GM10847 (cell line): Measurements from ENCODE around the gene ELN.

Experiments used
- POLR2A ChIP-seq: IDR thresholded peaks from 2 replicates; pipeline ENCODE4 v1.6.1; 2011; ENCODE audit not compliant: insufficient read length; ENCODE audit errors: extremely low read depth

ELN gene

DNA sequence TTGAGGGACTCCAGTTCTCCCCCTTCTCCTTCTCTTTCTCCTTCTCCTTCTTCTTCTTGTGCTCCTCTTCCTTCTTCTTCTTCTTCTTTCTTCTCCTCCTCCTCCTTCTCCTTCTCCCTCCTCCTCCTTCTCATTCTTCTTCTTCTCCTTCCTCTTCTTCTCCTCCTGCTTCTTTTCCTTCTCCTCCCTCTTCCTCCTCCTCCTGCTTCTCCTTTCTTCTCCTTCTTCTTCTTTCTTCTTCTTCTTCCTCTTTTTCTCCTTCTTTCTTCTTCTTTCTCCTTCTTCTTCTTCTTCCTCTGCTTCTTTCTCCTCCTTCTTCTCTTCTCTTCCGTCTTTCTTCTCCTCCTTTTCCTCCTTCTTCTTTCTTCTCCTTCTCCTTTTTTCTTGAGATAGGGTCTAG lies 30.0 kb downstream of the ELN start:
- no peak for TF ChIP-seq POLR2A

GRCh38 chr7:74058486-74058885 lies 30.5 kb downstream of the ELN start:
- TF ChIP-seq POLR2A = no peak

- TF ChIP-seq POLR2A = no peak
These were observed 31.1 kb downstream of the ELN start for GRCh38 chr7:74059037-74059436.

DNA sequence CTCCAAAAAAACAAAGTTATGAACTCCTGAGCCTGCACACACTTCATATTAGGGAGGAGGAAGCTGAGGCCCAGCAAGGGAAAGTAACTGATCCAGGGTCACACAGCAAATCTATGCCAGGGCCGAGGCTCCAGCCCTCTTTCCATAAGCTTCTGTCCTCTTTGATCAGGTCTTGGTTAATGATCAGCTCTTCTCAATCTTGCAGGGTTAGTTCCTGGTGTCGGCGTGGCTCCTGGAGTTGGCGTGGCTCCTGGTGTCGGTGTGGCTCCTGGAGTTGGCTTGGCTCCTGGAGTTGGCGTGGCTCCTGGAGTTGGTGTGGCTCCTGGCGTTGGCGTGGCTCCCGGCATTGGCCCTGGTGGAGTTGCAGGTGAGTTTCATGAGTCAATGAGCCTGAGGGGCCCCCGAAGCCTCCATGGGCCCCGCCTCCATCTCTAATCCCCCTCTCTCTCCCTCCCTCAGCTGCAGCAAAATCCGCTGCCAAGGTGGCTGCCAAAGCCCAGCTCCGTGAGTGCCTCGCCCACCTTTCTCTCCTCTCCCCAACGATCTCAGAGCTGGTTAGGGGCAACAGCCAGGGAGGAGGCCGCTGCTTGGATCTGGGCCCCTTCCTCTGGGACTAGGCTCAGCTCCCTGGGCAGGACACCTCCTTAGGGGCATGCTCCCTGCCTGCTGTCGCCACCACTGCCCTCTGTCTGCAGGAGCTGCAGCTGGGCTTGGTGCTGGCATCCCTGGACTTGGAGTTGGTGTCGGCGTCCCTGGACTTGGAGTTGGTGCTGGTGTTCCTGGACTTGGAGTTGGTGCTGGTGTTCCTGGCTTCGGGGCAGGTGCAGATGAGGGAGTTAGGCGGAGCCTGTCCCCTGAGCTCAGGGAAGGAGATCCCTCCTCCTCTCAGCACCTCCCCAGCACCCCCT lies 32.0 kb downstream of the ELN start:
- TF ChIP-seq POLR2A = no peak

- no peak for TF ChIP-seq POLR2A
These were observed 34.0 kb downstream of the ELN start for GRCh38 chr7:74061840-74062539.

- no peak for TF ChIP-seq POLR2A
These were observed 35.3 kb downstream of the ELN start for GRCh38 chr7:74063223-74063641.

DNA sequence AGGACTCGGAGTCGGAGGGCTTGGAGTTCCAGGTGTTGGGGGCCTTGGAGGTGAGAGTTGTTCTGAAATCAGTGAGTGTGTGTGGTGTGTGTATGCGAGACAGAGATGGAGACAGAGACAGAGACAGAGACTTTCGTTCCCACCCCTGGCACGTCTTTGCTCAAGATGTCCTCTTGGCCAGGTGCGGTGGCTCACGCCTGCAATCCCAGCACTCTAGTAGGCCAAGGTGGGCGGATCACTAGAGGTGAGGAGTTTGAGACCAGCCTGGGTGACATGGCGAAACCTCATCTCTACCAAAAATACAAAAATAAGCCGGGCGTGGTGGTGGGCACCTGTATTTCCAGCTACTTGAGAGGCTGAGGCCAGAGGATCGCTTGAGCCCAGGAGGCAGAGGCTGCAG lies 35.7 kb downstream of the ELN start:
- no peak for TF ChIP-seq POLR2A

- TF ChIP-seq POLR2A = no peak
These were observed 36.7 kb downstream of the ELN start for GRCh38 chr7:74064696-74065095.

DNA sequence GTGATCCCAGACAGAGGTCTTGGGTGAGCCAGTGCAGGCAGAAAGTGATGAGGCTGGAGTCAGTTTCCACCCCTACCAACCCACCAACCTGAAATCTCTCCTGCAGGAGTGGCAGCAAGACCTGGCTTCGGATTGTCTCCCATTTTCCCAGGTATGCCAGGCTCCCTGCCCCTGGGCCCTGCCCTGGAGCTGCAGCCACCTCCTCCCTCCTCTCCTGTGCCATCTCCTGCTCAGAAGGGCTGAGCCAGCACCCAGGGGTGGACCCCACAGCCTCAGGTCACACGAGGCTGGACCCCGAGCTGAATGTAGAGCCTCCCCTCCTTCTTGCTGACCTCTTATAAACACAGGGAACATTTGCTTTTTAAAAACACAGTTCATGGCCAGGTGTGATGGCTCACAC lies 38.7 kb downstream of the ELN start:
- no peak for TF ChIP-seq POLR2A

DNA sequence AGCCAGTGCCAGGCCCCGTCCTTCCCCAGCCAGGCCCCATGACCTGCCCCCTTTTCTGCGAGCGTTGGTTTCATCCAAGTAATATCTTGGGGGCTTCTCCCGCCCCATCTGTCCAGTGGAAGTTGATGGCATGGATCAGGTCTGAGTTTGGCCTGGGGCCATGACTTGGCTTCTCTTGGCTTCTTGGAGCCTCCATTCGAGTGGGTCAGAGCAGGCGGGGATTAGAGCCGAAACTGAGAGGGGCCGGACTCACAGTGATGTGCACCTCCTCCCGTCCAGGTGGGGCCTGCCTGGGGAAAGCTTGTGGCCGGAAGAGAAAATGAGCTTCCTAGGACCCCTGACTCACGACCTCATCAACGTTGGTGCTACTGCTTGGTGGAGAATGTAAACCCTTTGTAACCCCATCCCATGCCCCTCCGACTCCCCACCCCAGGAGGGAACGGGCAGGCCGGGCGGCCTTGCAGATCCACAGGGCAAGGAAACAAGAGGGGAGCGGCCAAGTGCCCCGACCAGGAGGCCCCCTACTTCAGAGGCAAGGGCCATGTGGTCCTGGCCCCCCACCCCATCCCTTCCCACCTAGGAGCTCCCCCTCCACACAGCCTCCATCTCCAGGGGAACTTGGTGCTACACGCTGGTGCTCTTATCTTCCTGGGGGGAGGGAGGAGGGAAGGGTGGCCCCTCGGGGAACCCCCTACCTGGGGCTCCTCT lies 40.6 kb downstream of the ELN start:
- no peak for TF ChIP-seq POLR2A

GRCh38 chr7:74069086-74069541 lies 41.1 kb downstream of the ELN start:
- TF ChIP-seq POLR2A = no peak

GRCh38 chr7:74069790-74070618 lies 42.0 kb downstream of the ELN start:
- TF ChIP-seq POLR2A = no peak

DNA sequence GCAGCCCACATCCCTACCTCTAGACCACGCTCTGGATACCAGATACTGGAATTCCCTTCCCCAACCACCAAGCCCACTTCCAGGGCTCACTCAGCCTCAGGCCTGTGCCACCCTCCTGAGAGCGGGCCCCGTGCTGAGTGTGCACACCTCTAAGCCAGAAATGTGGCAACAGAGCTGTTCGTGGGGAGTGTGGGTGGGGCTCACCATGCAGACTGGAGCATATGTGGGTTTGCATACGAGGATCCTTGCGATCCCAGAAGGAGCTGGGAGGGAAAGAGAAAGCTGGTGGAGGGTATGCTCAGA lies 42.6 kb downstream of the ELN start:
- no peak for TF ChIP-seq POLR2A

- no peak for TF ChIP-seq POLR2A
These were observed 43.1 kb downstream of the ELN start for GRCh38 chr7:74071121-74071520.

- TF ChIP-seq POLR2A = no peak
These were observed 46.8 kb downstream of the ELN start for GRCh38 chr7:74074770-74075169.

DNA sequence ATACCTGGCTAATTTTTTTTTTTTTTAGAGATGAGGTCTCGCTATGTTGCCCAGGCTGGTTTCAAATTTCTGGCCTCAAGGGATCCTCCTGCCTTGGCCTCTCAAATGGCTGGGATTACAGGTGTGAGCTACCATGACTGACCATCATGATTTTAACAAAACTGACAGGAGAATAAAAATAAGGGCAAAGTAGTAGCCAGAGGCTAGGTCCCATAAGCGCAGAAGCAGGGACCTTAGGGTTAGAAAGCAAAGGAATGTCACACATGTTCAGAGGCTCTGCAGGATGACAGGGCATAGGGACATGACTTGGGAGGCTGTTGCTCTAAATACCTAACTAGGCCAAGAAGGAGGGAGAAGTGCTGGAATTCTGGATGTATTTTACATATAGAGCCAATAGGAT lies 50.5 kb downstream of the ELN start:
- no peak for TF ChIP-seq POLR2A

GRCh38 chr7:74082770-74083116 lies 54.8 kb downstream of the ELN start:
- no peak for TF ChIP-seq POLR2A
